HG03025 (cell line): ENCODE results near the gene IBA57.
"Not testable (repeated sequence)": the region's sequence is repeated elsewhere in the genome, so short reads cannot be mapped to it uniquely, and the experiment has no call there.

Experiments used
- ATAC-seq: cut with Tn5 transposase; IDR thresholded peaks from one replicate; pipeline ENCODE4 v1.9.1; 2021; ENCODE audit warnings: mild to moderate bottlenecking, moderate library complexity; ENCODE audit not compliant: unreplicated experiment, low FRiP score

The IBA57 gene

DNA sequence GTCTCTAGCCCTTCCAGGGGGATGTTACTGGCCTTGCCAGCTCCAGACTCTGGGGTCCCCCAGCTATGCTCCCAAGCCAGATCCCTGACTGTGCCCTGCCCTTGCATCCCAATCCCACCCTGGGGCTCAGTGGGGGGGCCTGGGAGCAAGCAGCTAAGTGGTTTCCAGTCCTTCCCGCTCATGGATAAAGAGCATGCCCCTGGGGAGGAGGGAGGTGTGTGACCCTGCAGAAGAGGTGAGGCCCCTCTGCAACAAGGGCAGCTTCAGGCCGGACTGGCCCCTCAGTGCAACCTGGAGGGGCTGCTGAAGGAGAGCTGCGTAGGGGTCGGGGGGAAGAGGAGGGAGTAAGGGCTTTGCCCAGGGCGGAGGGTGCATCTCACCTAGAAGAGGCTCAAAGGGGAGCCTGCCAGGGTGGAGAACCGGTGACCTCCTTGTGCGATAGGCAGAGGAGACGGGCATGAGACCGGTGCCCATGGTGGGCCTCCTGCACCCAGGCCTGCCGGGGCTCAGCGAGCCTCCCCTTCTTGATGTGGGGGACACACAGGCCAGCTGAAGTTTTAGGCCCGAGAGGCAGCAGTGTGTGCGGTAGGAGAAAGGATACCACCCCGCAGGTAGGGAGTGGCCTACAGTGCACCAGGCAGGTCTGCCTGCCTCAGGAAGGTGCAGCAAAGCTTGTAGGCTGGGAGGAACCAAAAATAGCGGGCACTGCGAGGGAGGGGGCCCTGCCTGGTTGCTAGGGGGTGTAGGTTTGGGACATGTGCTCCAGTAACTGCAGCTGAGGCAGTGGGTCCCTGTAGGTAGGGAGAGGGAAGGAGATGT lies 45.3 kb downstream of the IBA57 start:
- ATAC-seq = no peak

DNA sequence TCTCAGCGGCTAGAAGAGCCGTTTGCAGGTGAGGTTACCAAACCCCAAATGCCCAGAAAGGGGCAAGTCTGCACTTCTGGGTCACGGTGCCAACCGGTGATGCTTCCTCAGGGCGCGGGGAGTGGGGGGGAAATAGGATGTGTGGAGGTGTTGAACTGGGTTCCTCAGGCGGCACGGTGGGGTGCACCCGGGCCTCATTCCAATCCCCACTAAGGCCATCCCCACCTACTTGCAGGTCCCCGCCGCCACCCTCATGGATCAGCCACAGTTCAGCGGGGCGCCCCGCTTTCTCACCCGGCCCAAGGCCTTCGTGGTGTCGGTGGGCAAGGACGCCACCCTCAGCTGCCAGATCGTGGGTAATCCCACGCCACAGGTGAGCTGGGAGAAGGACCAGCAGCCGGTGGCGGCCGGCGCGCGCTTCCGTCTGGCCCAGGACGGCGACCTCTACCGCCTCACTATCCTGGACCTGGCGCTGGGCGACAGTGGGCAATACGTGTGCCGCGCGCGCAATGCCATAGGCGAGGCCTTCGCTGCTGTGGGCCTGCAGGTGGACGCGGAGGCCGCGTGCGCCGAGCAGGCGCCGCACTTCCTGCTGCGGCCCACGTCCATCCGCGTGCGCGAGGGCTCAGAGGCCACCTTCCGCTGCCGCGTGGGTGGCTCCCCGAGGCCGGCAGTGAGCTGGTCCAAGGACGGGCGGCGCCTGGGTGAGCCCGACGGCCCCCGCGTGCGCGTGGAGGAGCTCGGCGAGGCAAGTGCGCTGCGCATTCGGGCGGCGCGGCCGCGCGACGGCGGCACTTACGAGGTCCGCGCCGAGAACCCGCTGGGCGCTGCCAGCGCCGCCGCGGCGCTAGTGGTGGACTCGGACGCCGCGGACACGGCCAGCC lies 46.2 kb downstream of the IBA57 start:
- no peak for ATAC-seq

DNA sequence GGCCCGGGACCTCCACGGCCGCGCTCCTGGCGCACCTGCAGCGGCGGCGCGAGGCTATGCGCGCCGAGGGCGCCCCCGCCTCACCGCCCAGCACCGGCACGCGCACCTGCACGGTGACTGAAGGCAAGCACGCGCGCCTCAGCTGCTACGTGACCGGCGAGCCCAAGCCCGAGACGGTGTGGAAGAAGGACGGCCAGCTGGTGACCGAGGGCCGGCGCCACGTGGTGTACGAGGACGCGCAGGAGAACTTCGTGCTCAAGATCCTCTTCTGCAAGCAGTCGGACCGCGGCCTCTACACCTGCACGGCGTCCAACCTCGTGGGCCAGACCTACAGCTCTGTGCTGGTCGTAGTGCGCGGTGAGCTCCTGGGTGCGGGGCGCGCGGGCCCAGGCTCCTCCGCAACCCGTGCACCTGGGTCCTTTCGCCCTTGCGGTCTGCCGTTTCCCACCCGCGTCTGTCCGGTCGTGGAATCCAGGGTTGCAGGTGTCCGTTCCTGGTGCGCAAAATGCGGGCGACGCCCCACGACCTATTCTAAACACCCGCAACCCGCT lies 46.9 kb downstream of the IBA57 start:
- no peak for ATAC-seq

DNA sequence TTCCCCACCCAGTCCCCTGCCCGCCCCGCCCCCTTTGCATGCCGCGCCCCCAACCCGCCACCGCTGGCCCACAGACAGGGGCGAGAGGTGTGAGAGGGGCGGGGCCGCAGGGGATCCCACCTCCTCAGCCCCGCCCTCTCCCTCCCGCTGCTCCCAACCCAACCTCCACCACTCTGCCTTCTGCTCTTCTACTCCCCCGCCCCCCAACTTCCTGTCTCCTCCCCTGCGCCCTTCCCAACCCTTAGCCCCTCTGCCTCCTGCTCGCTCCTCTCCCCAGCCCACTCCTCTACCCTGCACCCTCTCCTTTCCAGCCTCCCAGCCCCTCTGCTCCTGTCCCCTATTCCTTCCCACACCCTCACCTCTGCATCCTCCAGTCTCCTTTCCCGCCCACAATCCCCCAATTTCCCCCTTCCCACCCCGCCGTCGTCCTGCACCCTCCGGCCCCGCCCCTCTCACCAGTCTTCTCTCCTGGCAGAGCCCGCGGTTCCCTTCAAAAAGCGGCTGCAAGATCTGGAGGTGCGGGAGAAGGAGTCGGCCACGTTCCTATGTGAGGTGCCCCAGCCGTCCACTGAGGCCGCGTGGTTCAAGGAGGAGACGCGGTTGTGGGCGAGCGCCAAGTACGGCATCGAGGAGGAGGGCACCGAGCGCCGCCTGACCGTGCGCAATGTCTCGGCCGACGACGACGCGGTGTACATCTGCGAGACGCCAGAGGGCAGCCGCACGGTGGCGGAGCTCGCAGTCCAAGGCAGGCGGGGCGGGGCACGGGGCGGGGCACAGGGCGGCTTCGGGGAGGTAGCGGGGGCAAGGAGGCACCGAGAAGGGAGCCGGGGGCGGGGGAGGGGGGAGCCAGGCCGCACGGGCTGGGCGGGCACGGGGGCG lies 47.6 kb downstream of the IBA57 start:
- ATAC-seq = no peak

DNA sequence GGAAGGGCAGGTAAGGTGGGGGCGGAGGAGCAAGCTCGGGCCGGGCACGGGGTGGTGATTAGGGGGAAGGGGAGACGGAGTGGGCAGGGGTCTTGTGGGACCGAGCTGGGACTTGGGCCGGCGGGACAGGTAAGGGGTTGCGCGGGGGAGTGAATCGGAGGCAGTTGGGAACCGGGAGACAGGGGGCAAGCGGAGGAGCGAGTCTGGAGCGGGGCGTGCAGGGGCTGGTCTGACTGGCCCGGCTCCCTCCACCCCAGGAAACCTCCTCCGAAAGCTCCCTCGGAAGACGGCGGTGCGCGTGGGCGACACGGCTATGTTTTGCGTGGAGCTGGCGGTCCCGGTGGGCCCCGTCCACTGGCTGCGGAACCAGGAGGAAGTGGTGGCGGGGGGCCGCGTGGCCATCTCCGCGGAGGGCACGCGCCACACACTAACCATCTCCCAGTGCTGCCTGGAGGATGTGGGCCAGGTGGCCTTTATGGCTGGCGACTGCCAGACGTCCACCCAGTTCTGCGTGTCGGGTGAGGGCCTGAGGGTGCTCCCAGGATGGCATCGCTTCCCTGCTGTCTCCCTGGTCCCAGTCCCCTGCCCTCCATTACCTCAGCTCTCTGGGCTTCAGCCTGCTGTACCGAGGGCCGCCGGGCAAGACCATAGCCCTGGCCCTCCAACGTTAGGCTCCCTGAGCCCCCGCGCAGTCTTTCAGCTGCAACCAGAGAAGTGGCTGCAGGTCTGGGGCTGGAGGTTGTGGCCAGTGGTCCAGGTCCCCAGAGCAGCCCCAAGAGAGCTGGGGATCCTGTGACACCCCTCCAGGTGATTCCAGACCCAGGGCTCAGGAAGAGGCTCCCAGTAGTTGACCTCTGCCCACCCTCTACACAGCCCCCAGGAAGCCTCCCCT lies 48.6 kb downstream of the IBA57 start:
- no peak for ATAC-seq

DNA sequence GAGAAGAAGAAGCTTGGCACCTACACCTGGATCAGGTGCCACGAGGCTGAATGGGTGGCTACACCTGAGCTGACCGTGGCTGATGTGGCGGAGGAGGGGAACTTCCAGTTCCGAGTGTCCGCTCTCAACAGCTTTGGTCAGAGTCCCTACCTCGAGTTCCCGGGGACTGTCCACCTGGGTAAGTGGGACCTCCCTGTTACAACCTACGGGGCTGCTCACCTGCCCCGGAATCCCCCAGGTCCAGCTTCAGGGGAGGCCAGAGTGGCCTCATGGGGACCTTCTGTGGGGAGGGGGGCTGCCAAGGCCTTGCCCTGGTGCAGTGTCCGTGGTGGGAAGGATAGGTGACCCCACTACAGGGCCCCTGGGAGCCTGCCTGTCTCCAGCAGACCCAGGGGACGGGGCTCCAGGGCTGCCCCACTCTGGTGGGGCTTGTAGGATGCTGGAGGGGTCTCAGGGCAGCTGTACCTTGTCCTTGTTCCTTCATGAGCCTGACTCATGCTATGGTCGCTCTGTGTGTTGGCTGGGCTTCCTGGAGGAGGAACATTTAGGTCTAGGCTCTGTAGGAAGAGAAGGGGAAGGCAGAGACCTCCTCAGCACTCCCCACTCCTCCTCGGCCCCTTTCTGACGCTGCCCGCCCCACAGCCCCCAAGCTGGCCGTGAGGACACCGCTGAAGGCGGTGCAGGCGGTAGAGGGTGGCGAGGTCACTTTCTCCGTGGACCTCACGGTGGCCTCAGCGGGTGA lies 49.5 kb downstream of the IBA57 start:
- no peak for ATAC-seq

DNA sequence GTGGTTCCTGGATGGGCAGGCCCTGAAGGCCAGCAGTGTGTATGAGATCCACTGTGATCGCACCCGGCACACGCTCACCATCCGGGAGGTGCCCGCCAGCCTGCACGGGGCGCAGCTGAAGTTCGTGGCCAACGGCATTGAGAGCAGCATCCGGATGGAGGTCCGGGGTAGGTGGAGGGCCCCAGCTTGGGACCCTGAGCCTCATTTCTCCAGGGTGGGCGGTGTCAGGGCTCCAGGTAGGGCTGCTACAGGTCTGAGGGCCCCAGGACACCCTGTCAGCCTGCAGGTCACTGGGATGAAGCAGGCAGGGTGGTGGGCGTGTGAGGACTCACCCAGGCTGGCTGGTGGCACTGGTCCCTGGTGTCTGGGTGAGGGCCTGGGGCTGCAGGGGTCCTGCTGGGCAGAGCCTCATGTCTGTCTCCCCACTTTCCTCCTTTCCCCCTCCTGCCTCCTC lies 50.1 kb downstream of the IBA57 start:
- no peak for ATAC-seq

DNA sequence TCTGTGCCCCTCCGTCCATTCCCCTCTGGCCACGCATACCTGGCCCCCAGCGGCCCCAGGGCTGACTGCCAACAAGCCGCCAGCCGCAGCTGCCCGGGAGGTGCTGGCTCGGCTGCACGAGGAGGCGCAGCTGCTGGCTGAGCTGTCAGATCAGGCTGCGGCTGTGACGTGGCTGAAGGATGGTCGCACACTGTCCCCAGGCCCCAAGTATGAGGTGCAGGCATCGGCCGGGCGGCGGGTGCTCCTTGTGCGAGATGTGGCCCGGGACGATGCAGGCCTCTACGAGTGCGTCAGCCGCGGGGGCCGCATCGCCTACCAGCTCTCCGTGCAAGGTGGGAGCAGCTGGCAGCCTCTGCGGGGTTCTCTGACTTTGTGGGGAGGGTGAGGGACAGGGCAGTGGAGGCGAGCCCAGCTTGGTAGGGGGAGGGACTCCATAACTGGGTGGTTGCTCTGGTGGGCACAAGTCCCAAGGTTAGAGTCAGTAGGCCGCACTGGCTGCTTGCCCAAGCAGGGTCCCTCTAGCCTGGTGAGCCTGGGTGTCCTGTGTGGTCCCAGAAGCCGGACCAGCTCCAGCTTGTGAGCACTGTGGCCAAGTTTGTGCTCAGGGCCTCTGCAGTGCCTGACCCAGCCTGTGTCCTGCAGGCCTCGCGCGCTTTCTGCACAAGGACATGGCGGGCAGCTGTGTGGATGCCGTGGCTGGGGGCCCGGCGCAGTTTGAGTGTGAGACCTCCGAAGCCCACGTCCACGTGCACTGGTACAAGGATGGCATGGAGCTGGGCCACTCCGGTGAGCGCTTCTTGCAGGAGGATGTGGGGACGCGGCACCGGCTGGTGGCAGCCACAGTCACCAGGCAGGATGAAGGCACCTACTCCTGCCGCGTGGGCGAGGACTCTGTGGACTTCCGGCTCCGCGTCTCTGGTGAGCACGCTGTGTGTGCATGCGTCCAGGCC lies 51.0 kb downstream of the IBA57 start:
- no peak for ATAC-seq

DNA sequence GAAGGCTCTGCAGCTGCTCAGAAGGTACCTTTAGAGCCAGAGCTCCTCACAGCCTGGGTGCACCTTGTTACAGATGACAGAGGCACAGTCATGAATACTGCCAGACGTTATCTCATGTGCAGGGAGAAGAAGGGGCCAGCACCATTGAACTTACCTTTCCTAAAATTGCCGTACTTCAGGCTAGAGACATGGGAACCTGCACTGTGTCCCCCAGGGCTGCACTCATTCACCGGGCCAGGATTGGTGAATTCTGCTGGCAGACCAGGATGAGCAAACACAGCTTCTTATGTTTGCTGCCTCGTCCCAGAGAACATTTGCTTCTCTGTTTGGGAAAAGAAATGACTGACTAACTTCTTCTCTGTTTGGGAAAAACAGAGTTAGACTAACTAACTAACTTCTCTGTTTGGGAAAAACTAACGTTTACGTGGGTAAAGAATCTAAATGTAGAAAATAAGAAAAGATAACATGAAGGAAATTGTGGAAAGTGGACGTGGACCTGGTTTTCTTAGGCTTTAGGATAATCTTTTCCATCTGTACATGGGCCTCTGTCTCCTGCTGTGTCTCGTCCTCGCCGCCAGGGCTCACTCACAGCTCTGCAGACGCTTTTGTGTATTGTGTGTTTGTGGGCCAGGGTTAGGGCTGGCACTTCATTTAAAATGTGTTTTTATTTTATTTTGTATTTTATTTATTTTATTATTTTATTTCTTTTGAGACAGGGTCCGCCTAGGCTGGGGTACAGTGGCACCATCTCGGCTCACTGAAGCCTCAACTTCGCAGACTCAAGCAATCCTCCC lies 52.1 kb downstream of the IBA57 start:
- no peak for ATAC-seq

DNA sequence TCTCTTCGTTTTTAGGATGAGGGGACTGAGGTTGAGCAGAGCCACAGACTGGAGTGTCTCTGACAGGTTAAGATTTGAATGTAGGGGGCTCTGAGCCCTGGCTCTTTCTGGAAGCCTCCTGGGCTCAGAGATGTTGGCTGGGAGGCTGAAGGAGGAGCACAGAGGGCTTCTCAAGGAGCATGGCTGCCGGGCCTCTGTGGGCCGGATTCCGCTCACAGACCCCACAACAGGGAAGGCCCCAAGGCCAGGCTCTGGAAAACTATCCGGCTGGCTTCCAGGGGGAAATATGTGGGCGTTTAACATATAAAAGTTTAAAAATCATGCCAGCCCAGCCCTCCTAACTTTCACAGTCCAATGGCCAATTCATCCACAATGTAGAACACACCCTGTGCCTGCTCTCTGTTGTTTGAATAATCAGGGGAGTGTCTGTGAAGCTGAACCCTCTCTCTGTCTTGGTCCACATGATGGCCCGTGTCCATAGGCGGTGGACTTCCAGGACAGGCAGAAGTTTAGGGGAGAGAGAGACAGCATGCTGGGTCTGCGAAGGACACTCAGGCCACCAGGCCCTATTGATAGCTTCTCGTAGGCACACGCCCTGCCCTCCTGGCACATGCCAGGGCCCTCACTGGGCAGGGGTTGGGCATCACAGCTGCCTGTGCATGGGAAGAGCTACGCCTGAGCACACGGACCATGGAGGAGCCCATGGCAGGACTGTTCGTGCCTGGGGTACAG lies 53.1 kb downstream of the IBA57 start:
- ATAC-seq = no peak

DNA sequence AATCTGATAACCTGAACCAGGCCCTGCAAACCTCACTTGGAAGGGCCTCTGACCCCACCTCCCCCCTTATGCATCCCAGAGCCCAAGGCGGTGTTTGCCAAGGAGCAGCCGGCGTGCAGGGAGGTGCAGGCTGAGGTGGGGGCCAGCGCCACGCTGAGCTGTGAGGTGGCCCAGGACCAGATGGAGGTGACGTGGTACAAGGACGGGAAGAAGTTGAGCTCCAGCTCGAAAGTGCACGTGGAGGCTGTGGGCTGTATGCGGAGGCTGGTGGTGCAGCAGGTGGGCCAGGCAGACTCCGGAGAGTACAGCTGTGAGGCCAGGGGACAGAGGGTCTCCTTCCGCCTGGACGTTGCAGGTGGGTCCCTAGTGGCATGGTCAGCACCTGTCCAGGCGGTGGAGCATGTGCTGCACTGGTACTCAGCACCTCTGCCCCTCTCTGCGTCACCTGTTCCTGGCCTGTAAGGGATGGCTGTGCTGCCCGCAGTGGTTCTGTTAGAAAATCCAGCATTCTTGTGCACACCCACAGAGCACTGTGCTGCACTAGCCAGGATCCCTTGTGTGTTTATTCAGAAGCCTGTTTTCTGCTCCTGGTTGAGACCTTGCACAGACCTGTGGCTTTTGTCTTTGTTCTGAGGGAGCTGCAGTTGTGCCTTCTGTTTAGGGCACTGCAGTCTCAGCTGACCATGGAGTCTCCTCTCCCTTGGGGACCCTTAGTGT lies 53.8 kb downstream of the IBA57 start:
- no peak for ATAC-seq

DNA sequence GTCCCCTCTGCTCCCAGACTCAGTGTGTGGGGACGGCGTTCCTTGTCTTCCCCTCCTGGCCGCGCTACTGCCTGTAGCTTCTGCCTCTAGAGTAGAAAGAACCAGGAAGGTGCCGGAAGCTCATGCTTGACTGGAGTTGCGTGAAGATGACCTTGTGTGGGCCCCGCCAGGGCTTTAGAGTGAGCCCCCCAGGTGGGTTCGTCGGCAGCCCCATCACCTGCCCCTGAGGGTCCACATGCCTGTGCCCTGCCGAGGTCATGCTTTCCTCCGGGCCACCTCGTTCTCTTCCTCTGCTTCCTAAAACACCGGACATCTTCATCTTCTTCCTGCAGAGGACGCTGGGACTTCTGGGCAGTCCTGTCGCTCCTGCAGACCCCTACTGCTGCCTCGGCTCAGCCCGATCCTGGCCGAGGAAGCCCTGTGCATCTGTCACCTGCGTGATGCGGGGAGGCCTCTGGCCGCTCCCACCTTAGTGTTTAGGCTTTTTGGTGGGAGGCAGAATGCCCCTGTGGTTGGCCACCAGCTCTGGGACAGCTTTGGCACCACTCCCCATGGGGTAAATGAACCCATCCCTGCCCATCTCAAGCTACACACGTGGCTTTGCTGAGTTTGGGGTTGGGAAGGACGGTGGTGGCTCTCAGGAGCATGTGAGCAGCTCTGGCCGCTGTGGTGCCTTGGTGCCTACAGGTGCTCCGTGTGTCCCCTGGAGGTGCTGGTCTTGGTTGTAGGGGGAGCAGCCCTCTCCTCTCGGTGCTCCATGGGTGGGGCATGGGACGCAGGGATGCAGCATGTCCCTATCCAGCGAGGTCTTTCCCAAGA lies 54.6 kb downstream of the IBA57 start:
- ATAC-seq = no peak

DNA sequence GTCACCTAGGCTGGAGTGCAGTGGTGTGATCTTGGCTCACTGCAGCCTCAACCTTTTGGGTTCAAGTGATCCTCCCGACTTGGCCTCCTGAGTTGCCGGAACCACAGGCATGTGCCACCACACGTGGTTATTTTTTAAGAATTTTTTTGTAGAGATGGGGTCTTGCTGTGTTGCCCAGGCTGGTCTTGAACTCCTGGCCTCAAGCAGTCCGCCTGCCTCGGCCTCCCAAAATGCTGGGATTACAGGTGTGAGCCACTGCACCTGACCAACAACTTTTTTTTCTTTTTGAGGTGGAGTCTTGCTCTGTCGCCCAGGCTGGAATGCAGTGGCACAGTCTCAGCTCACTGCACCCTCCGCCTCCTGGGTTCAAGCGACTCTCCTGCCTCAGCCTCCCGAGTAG lies 55.5 kb downstream of the IBA57 start:
- not testable (repeated sequence) for ATAC-seq

DNA sequence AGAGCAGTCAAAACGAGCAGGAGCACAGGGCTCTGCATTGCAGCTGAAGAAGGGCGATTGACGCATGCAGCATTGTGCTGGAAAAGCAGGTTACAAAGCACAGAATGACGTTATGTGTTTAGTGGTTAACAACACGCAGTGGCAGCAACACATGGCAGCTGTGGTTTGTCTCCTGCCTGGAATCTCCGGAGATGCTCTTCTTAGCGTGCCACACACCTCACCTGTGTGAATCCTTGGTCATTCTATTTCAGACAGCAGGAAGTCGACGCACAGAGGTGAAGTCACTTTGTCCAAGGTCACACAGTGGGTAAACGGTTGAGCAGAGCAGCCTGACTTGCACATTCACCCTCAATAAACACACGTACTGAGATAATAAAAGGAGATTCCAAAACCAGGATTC lies 56.9 kb downstream of the IBA57 start:
- ATAC-seq = no peak
